D721Med (cell line): Measurements from ENCODE around the gene SYK.

ENCODE experiments used
- DNase-seq: peaks from one replicate; pipeline ENCODE4 v3.0.0; 2011; ENCODE audit warnings: low spot score; ENCODE audit not compliant: insufficient read length
- FAIRE-seq: peaks from 2 replicates; lab custom pipeline; 2011; peaks lifted over from hg19 to GRCh38; lab: Jason Lieb, UNC
- CTCF ChIP-seq: IDR thresholded peaks from 2 replicates; pipeline ENCODE4 v1.5.1; 2012; ENCODE audit warnings: mild to moderate bottlenecking, control low read depth; ENCODE audit not compliant: insufficient read depth; ENCODE audit errors: missing control alignments

SYK gene

GRCh38 chr9:90807006-90807405, 5.4 kb downstream of the SYK start:
- FAIRE-seq (no peak), DNase-seq (no peak)
- TF ChIP-seq CTCF, result no peak

- FAIRE-seq (no peak), DNase-seq (no peak)
- no peak for TF ChIP-seq CTCF
Observed at GRCh38 chr9:90808398-90808797, 6.8 kb downstream of the SYK start.

GRCh38 chr9:90808890-90809685, 7.5 kb downstream of the SYK start:
- DNase-seq (no peak), FAIRE-seq (no peak)
- no peak for TF ChIP-seq CTCF

- TF ChIP-seq CTCF, result no peak
- FAIRE-seq (no peak), DNase-seq (no peak)
Observed at GRCh38 chr9:90810691-90811090, 9.1 kb downstream of the SYK start.

GRCh38 chr9:90813046-90813445, 11.4 kb downstream of the SYK start:
- FAIRE-seq, result no peak
- no peak for TF ChIP-seq CTCF
- DNase-seq, result no peak

- FAIRE-seq, result no peak
- DNase-seq, result no peak
- TF ChIP-seq CTCF, result no peak
Observed at GRCh38 chr9:90813523-90813922, 11.9 kb downstream of the SYK start.

- DNase-seq (no peak), FAIRE-seq (no peak)
- TF ChIP-seq CTCF, result no peak
Observed at GRCh38 chr9:90814355-90814754, 12.7 kb downstream of the SYK start.
